GF-D8 (cell line): Measurements from ENCODE around the gene FOXK2.

Source experiments
- DNase-seq: peaks from one replicate; lab custom pipeline; 2025; lab: John Stamatoyannopoulos, UW

The FOXK2 gene

GRCh38 chr17:82590216-82590615 is 70.7 kb downstream of the FOXK2 start:
- DNase-seq = no peak

- DNase-seq = no peak
These were observed 71.5 kb downstream of the FOXK2 start for GRCh38 chr17:82590881-82591539.

- DNase-seq = peak; percentile 22
These were observed 72.8 kb downstream of the FOXK2 start for GRCh38 chr17:82592289-82592766.

GRCh38 chr17:82592767-82593589 is 73.4 kb downstream of the FOXK2 start:
- peak; percentile 85 for DNase-seq

GRCh38 chr17:82593590-82594087 is 74.1 kb downstream of the FOXK2 start:
- DNase-seq = no peak

- DNase-seq = no peak
These were observed 75.0 kb downstream of the FOXK2 start for GRCh38 chr17:82594571-82594970.

- no peak for DNase-seq
These were observed 76.4 kb downstream of the FOXK2 start for GRCh38 chr17:82595893-82596292.

GRCh38 chr17:82596296-82596695 is 76.8 kb downstream of the FOXK2 start:
- no peak for DNase-seq

GRCh38 chr17:82596837-82597672 is 77.5 kb downstream of the FOXK2 start:
- no peak for DNase-seq

- DNase-seq = no peak
These were observed 79.0 kb downstream of the FOXK2 start for GRCh38 chr17:82598256-82599119.

- no peak for DNase-seq
These were observed 80.4 kb downstream of the FOXK2 start for GRCh38 chr17:82599674-82600661.

GRCh38 chr17:82600731-82601446 is 81.4 kb downstream of the FOXK2 start:
- DNase-seq = no peak

- DNase-seq = no peak
These were observed 82.0 kb downstream of the FOXK2 start for GRCh38 chr17:82601447-82602000.

- no peak for DNase-seq
These were observed 83.0 kb downstream of the FOXK2 start for GRCh38 chr17:82602487-82602886.

- no peak for DNase-seq
These were observed 83.6 kb downstream of the FOXK2 start for GRCh38 chr17:82602986-82603710.

GRCh38 chr17:82603981-82604448 is 84.5 kb downstream of the FOXK2 start:
- peak; percentile 71 for DNase-seq

- no peak for DNase-seq
These were observed 85.0 kb downstream of the FOXK2 start for GRCh38 chr17:82604532-82604931.

- DNase-seq = no peak
These were observed 86.5 kb downstream of the FOXK2 start for GRCh38 chr17:82605939-82606600.
